Stimulated activated naive CD4-positive, alpha-beta T cell treated with Interleukin-2 at 50 U/mL for 16 hours (primary cell): Measurements from ENCODE around the gene TWF2.

Experiments
- DNase-seq: peaks from one replicate; lab custom pipeline; 2025; lab: John Stamatoyannopoulos, UW

TWF2 gene

DNA sequence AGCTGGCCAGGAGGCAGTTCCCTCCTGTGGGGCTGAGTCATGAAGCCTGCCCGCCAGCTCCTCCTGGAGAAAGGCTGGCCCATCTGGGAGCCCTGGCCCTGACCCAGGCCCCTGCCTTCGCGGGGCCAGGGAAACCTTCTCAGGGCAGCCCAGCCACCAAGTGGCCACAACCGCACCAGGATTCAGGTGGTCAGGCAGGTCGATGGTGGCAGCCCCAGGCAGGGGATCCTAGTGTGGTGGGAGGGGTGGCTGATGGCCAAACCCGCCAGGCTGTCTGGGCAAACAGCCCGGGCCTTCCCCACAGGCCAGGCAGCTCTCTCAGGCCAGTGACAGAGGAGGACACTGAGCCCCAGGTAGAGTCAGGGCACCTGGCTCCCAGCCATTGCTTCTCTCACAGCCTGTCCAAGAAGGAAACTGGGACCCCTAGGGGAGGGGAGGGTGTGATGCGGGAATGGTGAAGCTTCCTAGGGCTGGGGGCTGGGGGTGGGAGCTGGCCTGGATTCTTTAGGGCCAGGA lies 1.2 kb downstream of the TWF2 start:
- no peak for DNase-seq

DNA sequence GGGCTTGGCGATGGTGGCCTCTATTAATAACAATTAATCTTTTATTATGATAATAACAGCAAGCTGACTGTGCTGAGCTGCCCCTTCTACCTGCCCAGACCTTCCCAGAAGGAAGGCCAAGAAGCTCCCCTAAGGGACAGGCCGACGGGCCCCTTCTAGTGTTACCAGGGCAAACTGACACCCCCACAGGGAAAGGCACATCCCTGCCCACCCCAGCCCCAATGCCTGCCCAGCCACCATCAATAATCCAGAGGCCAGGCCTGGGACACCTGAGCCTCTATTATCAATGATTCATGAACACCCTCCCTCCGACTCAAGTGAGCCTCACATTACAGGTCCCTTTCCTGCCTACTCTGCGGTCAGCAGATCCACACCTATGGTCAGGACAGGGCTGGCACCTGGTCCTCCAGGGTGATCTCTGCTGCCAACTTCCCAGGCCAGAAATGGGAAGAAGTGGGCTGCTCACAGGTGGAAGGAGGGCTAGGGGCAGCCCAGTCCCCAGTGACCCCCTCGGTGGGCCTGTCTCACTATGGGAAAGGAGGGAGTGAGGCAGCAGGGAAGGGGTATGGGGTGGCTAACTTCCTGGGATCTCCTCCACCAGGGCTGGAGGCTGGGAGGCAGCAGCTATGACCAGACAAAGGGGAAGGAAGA lies 1.8 kb downstream of the TWF2 start:
- no peak for DNase-seq

DNA sequence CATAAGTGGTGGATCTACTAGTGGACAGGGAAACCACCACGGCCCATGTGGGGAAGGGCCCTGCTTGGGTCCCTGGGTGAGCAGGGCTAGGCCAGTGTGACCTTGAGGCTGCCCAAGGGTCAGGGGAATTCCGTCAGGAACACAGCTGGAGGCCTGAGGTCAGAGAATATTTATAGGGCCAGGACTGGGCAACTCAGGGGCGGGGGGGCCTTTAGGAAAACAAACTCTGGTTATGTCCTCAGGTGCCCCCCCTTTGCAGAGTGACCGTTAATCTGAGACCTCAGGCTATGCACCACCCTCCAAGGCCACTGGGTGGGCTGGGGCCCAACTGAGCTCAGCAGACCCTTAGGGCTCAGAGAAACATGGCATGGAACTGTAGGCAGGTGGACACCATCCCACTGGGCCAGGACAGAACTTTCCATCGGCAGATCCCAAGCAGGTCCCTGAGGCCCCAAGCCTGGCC lies 2.5 kb downstream of the TWF2 start:
- DNase-seq = no peak

DNA sequence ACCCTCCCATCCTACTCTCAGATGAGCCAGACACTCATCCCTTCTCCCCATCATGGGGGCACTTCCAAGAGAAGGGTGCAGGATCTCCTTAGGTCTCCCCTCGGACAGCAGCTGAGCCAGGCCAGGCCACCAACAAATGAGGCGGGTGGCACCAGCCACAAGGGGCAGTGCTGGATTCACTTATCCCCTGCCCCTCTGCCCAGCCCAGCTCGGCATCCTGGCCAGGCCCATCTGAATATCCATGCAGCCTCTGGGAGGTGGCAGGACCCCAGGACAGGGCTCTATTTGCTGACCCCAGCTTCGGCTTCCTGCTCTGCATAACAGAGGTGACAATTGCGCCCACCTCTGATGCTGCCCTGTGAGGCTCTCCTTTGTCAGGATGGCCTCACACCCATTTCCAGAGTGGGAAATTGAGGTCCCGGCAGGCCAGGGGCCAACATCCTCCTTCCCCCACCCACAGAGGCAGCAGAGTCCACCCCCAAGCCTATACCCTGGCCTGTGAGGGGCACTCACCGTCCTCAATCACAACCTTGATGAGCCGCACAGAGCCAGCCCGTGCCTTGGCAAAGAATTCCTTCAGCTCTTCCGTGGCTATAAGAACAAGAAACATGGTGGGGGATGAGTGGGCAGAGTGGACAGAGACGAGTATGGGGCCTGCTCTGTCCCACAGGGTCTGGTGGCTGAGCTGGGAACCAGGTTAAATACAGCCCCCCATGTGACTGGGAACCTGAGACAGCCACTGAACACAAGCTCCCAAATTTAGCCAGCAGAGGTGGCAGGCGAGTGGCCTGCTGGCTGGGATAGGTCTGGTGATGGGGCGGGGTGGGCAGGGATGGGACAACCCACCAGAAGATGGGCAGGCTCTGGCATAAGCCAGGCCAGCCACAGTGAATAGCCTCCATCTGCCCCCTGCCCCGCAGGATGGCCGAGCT lies 4.2 kb downstream of the TWF2 start:
- DNase-seq = no peak

DNA sequence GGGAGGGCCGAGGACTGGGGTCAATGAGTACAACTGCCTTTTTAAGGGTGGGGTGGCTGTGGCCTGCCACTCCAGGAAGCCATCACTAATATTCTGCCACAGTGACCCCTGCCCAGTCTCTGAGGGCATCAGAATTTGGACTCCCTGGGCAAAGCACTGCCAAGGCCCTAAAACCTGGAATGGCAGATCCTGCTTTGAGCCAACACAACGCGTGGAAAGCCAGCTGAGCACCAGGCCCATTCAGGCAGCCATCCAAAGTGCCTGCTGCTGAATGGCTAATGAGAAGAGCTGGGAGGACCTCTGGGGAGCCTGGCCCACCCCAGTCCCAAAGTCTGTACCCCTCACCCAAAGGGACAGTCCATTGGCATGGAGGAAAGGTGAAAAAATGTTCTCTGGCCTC lies 5.0 kb downstream of the TWF2 start:
- no peak for DNase-seq

DNA sequence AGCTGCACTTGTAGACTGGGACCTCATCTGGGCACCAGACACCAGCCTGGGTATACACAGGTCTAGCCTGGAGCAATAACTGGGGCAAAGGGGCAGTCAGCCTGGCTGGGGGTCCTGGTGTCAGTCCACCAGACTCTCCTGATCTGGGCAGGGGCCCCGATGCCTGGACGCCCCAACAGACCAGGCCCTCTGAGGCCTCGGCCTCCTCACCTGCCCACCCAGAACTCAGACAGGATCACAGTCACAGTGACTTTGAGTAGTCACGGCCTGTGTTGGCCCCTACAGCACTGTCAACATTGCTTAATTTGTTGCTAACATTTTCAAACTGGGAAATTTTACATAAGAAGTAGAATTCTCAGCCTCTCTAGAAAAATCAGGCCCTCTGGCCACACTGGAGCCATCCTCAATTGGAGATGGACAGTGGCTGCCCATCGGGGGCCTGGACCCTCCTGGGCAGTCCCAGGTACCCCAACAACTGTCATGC lies 5.8 kb downstream of the TWF2 start:
- no peak for DNase-seq

DNA sequence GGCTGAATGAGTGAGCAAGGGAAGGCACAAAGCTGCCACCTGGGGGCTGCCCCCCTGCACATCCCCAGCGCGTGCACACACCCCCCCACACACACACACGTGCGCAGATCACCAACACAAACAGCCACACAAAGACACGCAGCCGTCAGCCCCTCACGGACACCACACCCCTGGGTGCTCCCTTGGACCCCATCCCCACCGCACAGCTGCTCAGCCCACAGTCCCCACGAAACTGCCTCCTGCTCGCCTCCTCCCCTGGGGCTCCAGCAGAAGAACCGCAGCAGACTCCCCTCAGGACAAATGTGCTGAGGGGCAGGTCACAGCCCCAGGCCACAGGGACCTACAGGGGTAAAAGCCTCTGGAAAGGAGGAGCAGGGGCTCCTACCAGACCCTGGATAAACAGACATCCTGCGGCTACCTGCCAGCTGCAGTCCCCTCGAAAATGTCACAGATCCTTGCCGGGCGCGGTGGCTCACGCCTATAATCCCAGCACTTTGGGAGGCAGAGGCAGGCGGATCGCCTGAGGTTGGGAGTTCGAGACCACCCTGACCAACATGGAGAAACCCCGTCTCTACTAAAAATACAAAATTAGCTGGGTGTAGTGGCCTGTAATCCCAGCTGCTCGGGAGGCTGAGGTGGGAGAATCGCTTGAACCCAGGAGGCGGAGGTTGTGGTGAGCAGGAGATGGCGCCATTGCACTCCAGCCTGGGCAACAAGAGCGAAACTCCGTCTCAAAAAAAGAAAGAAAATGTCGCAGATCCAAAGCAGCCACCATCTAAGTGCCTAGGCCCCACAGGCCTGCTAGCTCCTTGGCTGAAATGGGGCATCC lies 6.5 kb downstream of the TWF2 start:
- no peak for DNase-seq

DNA sequence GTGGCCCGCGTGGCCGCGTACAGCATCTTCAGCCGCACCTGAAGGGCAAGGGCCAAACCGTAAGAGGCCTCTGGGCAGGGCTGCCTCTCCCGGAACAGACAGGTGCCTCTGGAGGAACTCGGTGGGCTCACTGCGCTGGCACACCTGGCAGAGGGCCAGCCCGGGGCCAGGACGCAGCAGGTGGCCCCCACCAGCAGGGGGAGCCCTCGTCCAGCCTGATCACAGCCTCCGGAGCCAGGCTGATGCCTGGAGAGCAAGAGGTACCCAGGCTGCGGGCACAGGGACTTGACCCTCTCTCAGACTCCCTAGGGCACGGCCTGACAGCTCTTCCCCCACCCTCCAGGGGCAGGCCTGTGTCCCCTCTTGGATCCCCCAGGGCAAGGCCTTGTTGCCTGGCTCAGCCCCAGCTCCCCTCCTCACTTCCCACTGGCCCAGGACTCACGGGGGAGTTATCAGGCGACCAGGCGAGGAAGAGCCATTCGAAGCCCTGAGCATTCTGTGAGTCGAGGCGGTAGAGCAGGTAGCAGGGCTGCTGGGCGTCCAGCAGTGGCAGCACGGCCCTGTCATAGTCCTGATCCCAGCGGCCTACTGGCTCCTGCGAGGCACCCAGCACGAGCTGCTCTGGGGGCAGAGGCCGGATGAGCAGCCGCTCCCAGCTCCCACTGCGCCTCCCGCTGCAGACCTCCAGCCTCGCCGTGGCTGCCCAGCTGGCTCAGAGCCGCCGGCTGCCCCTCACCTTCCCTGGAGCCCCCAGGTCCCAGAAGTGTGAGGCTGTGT lies 7.3 kb downstream of the TWF2 start:
- DNase-seq = peak; percentile 80

DNA sequence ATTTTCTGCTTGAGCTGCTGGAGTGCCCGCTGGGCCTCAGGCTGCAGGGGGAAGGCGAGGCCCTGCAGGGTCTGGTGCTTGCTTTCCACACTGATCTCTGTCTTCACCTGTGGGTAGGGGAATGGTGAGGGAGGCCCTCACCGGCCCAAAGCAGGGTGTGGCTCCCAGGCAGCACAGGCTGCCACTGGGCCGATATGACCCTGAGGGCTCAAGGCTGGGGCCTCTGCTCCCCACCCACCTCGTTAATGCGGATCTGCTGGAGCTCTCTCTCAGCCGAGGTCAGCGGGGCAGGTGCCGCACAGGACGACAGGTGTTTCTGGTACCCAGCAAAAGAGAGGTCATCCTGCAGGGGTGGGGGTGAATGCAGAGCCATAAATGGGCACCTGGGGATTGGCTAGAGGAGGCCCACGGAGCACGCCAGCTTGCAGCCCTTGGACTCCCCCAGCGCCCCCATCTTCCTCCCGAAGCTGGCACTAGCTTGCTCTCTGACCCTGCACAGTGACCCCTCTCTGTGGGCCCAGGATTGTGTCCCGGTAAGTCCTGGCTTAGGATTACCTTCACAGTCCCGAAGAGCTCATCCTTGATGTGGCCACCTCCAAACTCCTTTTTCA lies 8.0 kb downstream of the TWF2 start:
- no peak for DNase-seq

DNA sequence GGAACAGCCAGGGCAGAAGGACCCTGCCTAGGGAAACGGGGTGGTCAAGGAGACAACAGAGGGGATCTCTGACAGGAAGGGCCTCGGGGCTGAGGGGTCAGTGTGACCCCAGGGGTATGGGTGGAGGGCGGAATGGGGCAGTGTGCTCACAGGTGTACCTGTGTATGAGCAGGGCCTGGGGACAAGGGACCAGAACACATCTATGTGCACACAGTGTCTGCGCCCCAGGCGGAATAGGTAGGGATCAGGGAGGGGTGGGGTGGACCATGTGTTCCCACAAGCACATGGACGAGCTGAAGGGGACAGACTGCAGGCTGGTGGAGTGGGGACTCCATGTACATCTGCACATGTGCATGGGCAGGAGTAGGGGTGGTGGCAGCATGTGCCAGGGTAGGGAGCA lies 8.5 kb downstream of the TWF2 start:
- no peak for DNase-seq

DNA sequence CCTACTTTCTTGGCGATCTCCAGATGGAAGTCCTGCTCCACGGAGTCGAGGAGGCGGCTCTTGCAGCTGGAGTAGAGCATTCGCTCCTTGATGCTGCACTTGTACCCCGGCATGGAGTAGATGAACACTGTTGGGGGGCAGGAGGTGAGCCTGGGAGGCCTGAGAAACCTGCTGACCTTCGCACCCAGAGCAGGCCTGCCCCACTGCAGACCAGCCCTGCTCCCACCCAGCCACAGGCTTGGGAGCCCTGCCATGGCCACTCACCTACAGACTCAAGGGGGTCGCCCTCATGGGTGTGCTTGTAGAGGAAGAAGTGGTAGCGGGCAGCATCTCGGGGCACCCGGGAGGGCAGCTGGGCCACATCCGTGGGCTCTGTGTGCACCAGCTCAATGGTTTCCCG lies 9.3 kb downstream of the TWF2 start:
- no peak for DNase-seq

DNA sequence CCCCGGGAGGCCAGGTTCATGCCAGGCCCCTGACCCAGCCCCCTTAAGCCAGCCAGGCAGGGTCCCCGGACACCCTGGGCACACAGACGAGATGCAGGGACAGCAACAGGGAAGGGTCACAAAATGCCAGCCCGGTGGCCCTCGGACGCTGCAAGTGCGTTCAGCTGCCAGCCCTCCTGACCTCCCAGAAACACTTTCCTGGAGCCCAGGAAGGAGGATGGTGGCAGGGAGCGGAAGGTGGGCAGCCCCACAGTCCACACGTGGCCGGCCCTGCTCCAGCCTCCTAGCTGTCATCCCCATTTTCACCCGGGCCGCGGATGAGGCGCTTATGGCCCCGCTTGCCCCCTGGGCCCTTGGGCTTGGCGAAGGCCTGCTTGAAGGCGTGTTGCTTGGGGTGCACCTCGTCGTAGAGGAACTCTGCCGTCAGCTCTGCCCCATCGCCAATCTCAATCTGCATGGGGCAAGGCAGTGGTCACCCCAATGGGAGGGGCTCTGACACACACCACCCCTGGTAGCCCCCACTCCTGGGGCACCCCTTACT lies 10.1 kb downstream of the TWF2 start:
- no peak for DNase-seq

DNA sequence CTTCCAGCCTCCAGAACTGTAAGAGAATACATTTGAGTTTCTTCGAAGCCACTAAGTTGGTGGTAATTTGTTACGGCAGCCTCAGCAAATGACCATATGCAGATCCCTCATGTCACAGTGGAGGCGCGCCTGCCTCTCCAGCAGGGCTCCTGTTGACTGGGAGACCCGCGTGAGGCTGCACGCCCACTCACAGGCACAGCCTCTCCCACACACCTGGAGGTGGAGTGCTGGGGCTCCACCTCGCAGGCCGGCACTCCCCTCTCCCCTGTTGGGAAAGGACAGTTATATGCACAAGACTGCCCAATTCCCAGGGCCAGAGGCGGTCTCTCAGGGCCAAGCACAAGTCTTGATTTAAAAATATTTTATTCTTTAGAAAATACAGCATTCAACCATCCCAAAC lies 10.7 kb downstream of the TWF2 start:
- no peak for DNase-seq

DNA sequence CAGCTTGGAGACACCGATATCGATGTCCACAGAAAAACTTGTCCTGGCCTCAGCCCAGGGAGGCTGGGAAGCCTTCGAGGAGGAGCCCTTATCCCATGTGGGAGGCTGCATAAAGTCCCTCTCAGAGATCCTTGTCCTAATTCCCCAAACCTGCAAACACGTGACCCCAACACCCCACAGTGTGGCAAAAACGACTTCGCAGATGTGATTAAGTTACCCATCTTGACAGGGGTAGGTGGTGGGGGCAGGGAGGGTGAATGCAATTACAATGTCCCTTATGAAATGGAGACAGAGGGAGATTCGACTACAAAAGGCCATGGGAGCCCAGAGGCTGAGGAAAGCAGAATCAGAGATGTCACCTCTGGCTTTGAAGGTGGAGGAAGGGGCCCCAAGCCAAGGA lies 11.2 kb downstream of the TWF2 start:
- DNase-seq = no peak

DNA sequence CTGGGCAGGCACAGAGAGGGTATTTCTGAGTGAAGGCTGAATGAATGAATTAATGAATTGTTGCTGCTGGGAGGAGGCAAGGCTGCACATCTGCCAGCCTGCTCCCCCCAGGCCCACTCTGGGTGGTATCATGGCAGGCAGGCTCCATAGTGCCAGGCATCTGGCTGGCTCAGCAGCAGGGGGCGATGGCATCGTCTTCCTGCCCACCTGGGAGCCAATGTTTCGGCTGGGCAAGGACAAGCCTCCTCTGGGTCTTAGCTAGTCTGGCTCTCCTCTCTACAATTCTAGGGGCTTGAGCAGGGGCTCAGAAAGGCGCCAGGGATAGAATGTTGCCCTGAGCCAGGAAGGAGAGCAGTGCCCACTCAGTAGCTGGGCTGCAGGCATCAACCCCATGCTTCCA lies 11.8 kb downstream of the TWF2 start:
- no peak for DNase-seq

DNA sequence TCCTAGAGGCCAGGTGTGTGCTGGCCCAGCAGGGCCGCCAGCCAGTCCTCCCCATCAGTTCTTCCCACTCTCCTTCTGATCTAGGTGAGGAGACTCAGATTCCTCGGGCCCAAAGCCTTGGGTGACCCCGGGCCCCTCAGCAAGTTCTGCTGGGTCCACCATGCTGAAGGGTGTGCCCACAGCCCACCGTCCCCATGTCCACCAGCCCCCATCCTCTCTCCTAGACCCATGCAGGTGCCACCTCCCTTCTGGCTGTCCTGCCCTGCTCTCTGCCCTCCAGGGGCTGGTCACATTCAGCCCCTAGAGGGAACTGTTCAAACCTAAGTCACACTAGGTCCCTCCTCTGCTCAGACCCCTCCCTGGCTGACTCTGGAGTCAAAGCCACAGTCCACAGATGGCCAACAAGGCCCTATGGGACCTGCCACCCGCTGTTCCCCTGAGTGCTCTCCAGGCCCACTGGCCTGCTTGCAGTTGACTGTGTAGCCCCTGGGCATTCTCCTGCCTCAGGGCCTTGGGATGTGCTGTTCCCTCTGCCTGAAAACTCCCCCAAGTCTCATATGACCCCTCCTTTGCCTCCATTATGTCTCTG lies 12.6 kb downstream of the TWF2 start:
- no peak for DNase-seq

DNA sequence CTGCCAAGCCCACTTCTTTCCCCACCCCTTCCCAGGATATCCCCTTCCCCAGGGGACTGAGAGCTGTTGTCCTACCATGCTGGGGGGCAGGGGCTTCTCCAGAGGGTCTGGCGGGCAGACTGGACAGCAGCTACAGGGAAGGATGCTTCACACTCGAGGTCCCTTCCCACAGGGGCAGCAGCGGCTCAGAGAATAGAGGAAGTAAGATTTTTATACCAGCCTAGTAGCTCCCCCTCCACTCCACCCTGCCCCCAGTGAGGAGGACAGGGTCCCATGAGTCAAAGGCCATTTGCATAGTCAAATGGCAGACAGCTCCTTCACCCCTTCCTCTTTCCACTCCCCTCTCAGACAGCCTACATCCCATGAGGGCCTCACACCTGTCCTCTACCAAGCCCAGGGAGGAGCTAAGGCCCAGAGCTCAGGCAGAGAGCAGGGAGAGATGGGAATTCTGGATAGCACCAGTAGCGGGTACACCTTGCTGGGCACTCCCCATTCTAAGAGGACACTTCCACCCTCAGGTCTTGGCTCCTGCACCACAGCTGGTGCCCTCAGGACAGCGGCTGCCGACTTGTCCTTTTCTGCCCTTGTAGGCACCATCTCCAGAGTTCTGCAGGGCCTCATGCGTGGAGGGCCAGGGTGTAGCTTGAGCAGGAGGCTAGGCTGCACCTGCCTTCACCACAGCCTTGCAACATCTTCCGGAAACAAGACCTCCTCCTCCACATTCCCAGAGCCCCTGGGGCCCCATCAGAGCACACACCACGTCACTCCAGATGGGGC lies 13.3 kb downstream of the TWF2 start, which contains the start of gene TLR9:
TSS of gene TLR9 (minus strand) at position 194 of the 777 bp plus-strand sequence. CDS start at position 78, 116 bp downstream.
- no peak for DNase-seq

DNA sequence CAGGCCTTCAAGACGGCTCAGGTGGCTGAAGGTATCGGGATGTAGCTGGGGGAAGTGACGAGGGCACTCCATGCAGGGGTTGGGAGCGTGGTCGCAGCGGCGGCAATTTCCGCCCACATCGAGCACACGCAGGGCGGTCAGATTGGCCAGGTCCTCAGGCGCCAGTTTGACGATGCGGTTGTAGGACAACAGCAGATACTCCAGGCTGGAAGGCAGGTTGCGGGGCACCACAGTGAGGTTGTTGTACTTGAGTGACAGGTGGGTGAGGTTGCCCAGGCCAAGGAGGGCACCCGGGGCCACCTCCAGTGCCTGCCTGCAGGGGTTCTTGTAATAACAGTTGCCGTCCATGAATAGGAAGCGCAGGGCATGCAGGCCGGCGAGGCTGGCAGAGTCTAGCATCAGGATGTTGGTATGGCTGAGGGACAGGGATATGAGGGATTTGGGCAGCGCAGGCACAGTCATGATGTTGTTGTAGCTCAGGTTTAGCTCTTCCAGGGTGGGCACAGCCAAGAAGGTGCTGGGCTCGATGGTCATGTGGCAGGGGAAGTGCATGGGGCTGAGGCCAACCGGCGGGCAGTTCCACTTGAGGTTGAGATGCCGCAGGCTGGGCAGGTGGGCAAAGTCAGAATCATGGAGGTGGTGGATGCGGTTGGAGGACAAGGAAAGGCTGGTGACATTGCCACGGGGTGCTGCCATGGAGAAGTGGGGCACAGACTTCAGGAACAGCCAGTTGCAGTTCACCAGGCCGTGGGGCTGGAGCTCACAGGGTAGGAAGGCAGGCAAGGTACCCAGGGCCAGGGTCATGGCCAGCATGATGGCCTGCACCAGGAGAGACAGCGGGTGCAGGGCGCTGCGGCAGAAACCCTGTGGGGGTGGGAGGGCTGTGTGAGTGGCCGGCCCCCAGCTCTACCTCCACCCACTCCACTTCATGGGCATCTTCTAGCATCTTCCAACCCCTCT lies 15.2 kb downstream of the TWF2 start:
- DNase-seq = no peak
